HG03520 (cell line): ENCODE results near the gene BLOC1S4.

ENCODE experiments used
- ATAC-seq: cut with Tn5 transposase; IDR thresholded peaks from one replicate; pipeline ENCODE4 v1.9.1; 2021; ENCODE audit warnings: mild to moderate bottlenecking, moderate library complexity; ENCODE audit not compliant: unreplicated experiment

Gene BLOC1S4

GRCh38 chr4:6760865-6761264 is 44.9 kb downstream of the BLOC1S4 start:
- ATAC-seq: no peak

GRCh38 chr4:6761649-6762615 is 46.0 kb downstream of the BLOC1S4 start:
- no peak for ATAC-seq

GRCh38 chr4:6763330-6763851 is 47.4 kb downstream of the BLOC1S4 start:
- ATAC-seq: no peak

GRCh38 chr4:6764976-6765620 is 49.1 kb downstream of the BLOC1S4 start:
- no peak for ATAC-seq

- no peak for ATAC-seq
Observed at GRCh38 chr4:6765703-6766102, 49.7 kb downstream of the BLOC1S4 start.
